Right kidney (tissue), 1 donor: Measurements from ENCODE around the gene MLX.
A peak's percentile ranks its signal among the peaks of the same experiment; 100 is the strongest.

ENCODE experiments used
- DNase-seq: peaks from one replicate; pipeline ENCODE4 v3.0.0-alpha.2; 2016

Gene MLX

GRCh38 chr17:42577532-42578281 is 10.8 kb downstream of the MLX start, which contains the start of gene PSMC3IP:
Gene PSMC3IP (minus strand): TSS chr17:42577729. CDS start chr17:42577686, 43 bp downstream.
- peak; percentile 88 for DNase-seq

- no peak for DNase-seq
Observed at GRCh38 chr17:42578282-42578869, 11.5 kb downstream of the MLX start.

GRCh38 chr17:42579794-42580551 is 13.1 kb downstream of the MLX start:
- DNase-seq = no peak

- DNase-seq = no peak
Observed at GRCh38 chr17:42581744-42582270, 14.9 kb downstream of the MLX start.

GRCh38 chr17:42584880-42585279 is 18.0 kb downstream of the MLX start:
- DNase-seq = no peak

- DNase-seq = no peak
Observed at GRCh38 chr17:42585353-42585752, 18.5 kb downstream of the MLX start.

- DNase-seq = no peak
Observed at GRCh38 chr17:42586514-42587230, 19.8 kb downstream of the MLX start.

GRCh38 chr17:42590886-42591285 is 24.0 kb downstream of the MLX start:
- DNase-seq = no peak

- DNase-seq = no peak
Observed at GRCh38 chr17:42591411-42591810, 24.5 kb downstream of the MLX start.

- DNase-seq = no peak
Observed at GRCh38 chr17:42596386-42596785, 29.5 kb downstream of the MLX start.

GRCh38 chr17:42598905-42599304 is 32.0 kb downstream of the MLX start:
- DNase-seq = no peak

- no peak for DNase-seq
Observed at GRCh38 chr17:42603318-42603717, 36.4 kb downstream of the MLX start.

GRCh38 chr17:42607769-42608168 is 40.9 kb downstream of the MLX start:
- no peak for DNase-seq

GRCh38 chr17:42608305-42609181 is 41.6 kb downstream of the MLX start:
- DNase-seq = no peak

- DNase-seq = peak; percentile 99
Observed at GRCh38 chr17:42609182-42609813, 42.4 kb downstream of the MLX start, which contains the start of the genes RETREG3 and TUBG1. Gene RETREG3 (minus strand): TSS chr17:42609374. CDS start chr17:42609324, 50 bp downstream. Gene TUBG1 (plus strand): TSS chr17:42609683. CDS start chr17:42609738, 55 bp downstream.

- peak; percentile 16 for DNase-seq
Observed at GRCh38 chr17:42609814-42610801, 43.2 kb downstream of the MLX start.

GRCh38 chr17:42612013-42612412 is 45.1 kb downstream of the MLX start:
- no peak for DNase-seq

GRCh38 chr17:42613699-42614295 is 46.9 kb downstream of the MLX start:
- no peak for DNase-seq

GRCh38 chr17:42617956-42618431 is 51.1 kb downstream of the MLX start:
- no peak for DNase-seq
